NCI-H2227 treated with DMSO at 0.1 percent for 48 hours (cell line): Measurements from ENCODE around the gene IPO13.

Experiments
- DNase-seq: peaks from one replicate; lab custom pipeline; 2025; lab: John Stamatoyannopoulos, UW

IPO13 gene

DNA sequence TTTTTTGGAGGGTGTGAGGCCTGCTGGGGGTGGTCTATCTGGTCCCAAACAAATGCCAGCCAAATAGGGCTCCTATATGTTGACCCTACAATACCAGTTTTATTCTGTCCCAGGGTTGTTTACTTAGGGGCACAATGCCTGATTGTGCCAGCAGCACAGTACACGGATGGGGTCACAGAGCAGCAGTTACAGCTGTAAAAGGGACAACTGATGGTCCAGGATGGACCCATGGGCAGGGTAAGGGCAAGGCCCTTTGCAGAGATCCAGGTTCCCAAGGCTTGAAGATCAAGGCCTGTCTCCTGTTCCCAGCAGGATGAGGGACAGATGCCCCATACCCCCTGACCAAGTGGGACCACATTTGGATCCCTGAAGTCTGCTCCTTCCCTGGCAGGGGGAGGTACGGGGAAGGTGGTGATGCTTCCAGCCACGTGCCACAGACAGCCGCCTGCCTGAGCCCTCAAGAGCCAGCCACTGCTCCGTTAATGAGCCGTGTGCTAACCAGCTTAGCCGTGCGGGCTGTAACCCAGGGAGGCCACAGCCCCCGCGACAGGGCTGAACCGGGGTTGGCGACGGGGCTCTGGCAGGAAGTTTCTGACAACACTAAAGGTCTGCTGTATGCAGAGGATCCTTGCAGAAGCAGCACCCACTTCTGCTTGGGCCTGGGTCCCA is 66.3 kb downstream of the IPO13 start:
- no peak for DNase-seq

GRCh38 chr1:44013949-44014348 is 67.2 kb downstream of the IPO13 start:
- DNase-seq: no peak

- no peak for DNase-seq
These were observed 67.8 kb downstream of the IPO13 start for GRCh38 chr1:44014365-44015104.

DNA sequence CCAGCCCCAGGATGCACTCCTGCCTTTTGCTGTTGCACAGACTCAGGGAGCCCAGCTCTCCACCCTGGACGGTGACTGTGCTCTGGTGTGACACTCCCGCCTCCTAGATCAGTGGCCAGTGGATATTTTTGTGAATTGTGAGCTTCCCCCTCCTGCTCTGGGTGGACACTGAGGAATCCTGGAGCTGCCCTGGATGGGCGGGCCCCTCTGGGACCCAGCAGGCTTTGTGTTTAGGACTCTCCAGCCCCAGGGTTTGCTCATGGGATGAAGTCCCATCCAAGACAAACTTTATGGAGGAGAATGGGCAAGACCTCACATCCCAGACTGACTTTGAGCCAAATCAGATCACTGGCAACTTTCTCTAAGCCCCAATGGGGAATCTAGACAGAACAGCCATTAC is 68.5 kb downstream of the IPO13 start:
- no peak for DNase-seq

DNA sequence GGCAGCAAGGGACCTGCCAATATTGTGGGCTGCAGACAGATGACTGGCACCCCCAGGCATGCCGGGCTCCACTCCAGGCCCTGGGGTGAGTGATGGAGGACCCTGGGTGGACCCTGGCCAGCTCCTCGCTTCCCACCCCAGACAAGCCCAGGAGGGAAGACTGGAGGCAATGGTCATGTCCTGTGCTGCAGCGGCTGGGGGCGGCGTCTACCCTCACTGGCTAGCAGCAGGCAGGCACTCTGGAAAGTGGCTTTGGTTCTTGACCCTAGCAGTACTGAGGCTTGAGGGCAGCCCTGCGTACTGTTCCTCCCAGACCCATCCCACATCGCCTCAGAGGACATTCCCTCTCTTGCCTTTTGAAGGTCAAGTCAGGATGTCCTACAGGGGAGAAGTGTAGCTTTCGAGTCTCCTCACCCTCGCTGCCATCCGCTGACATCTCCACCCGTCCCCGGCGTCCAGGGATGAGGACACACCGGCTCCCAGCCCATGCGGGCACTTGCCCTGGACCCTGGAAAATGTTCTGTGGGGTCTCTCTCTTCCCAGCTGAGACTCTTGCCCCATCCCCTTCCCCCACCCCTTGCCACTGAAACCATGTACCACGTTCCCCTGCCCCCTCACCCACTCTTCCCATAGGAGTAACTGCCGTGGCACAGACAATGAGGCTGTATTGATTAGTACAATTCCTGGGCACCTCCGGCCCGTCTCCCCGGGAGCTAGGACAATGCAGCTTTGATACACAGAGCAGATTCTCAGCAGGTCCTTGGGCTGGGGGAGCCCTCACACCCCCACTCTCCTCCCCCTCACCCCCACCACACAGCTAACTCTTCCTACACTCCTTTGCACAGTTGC is 69.5 kb downstream of the IPO13 start:
- no peak for DNase-seq

DNA sequence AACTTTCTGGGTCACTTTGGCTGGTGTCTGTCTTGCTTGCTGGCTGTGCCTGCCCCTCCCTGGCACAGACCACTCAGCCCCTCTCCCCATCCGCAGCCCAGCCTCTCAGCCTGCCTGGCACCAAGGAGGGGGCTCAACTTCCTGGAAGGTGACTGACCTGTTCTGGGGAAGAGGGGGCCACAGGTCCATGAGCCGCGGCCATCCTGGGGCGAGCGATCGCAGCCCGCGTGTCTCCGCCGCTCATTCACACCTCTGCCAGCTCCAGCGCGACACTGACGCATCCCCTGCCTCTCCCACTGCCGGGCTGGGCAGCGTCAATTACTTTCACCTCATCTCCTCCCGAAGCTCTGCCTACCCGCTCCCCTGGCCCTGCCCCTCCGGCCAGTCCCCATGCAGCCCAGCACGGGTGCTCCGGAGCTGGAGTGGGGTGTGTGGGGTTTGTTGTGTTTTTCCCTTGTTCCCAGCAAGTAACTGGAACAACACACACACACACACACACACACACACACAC is 70.2 kb downstream of the IPO13 start:
- no peak for DNase-seq
